GM19238 (cell line): ENCODE results near the gene ZAR1.

Source experiments
- DNase-seq: peaks from one replicate; pipeline ENCODE4 v3.0.0; 2011; ENCODE audit warnings: low spot score; ENCODE audit not compliant: insufficient read length

Gene ZAR1

GRCh38 chr4:48489683-48490011 lies 405 bp upstream of the ZAR1 start:
- no peak for DNase-seq

- no peak for DNase-seq
Observed at GRCh38 chr4:48490680-48491513, 845 bp downstream of the ZAR1 start.

- no peak for DNase-seq
Observed at GRCh38 chr4:48491514-48492176, 1.6 kb downstream of the ZAR1 start.

DNA sequence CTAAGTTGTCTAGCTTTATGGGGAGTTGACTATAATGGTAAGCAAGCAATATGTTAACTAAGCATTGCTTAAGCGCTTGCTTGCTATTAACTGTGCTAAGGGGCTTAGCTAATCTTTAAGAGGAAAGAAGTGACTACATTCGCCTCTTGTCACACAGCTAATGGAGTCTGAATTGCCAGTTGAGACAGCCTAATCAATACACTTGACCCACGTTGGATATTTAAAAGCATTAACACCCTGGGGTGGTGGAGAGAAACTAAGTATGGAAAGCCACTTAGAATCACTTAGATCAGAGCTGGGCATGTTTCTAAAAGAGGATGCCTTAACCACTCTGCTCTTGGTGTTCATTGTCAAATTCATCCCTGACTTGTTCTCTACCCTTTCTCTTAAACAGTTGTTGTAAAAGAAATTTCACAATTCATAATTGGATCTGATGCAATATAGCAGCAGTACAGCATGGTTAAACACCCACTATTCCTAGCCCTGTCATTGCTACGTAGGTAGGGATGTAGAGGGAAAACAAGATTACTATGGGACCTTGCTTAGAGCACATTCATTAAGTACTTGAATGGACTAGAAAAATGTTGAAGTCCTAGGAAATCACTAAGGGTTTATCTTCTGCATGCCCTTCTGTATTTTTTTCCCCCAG lies 3.5 kb downstream of the ZAR1 start:
- no peak for DNase-seq

DNA sequence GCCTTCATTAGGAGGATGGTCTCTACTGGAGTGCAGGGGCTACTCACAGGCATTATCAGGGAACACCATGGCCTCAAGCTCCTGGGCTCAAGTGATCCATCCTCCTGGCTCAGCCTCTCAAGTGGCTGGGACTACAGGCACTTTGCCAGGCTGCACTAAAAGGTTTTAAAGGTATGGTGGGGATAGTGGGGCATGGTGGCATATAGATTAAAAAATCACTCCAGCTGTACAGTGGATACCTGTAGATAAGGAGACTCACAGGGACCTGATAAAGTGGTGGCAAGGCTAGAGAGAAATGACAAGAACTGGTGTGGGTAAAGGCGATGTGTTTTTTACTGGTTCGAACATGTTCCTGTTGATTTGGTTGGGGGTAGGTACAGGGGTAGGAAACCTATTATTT lies 5.9 kb downstream of the ZAR1 start:
- no peak for DNase-seq

DNA sequence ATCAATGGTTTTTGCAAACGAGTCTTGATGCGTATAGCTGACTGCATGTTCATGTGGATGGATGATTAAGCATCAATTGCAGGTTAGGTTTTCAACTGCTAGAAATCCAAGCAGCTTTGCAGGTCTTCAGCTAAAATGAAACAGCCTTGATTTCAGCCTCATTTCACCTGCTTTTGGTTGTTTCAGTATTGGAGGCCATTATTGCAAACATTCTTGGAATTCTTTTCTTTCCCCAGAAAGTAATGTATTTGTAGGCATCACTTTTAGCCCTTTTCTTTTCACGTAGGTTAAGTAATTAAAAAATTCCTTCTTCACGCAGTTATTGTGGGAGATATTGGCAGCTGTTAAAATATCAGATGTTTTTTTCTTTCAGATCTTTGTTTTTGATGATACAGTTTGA lies 8.8 kb downstream of the ZAR1 start:
- no peak for DNase-seq

- DNase-seq, result no peak
Observed at GRCh38 chr4:48499551-48500066, 9.6 kb downstream of the ZAR1 start.

GRCh38 chr4:48503233-48504025 lies 13.4 kb downstream of the ZAR1 start:
- DNase-seq, result no peak

DNA sequence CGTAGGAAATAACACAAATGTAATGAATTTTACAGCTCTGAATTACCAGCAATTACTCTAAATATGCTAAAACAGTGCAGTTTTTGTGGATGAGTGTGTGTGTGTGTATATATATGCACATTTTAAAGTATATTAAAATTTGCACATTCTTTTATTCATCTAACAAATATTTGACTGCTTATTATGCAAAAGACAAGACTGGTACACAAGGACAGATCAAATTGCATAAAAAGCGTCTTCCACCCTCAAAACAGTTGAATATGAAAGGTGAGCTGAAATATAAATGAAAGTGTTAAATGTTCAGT lies 13.9 kb downstream of the ZAR1 start:
- DNase-seq, result no peak

- no peak for DNase-seq
Observed at GRCh38 chr4:48504352-48504751, 14.3 kb downstream of the ZAR1 start.

GRCh38 chr4:48506716-48507115 lies 16.7 kb downstream of the ZAR1 start:
- DNase-seq, result no peak

- no peak for DNase-seq
Observed at GRCh38 chr4:48509543-48509942, 19.5 kb downstream of the ZAR1 start.

GRCh38 chr4:48518143-48518542 lies 28.1 kb downstream of the ZAR1 start:
- DNase-seq, result no peak

- no peak for DNase-seq
Observed at GRCh38 chr4:48526406-48526805, 36.4 kb downstream of the ZAR1 start.

GRCh38 chr4:48538358-48538757 lies 48.3 kb downstream of the ZAR1 start:
- no peak for DNase-seq

DNA sequence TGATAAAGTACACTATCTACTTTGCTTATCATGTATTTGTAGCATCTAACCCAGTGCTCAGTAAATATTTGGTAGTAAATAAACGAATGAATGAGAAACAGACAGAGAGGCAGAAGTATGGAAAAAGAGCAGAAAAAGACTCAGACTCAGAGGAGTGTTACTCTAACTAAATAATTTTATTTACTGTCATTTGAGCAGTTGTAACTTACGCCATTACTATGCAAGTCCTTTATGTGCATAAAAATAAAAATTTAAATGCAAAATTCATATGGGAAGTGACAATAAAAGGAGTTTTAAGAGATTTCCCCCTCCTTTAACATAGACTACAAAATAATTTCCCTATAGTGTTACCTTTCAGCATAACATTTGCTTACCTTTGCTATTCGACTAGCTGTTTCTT lies 49.5 kb downstream of the ZAR1 start:
- DNase-seq, result no peak

DNA sequence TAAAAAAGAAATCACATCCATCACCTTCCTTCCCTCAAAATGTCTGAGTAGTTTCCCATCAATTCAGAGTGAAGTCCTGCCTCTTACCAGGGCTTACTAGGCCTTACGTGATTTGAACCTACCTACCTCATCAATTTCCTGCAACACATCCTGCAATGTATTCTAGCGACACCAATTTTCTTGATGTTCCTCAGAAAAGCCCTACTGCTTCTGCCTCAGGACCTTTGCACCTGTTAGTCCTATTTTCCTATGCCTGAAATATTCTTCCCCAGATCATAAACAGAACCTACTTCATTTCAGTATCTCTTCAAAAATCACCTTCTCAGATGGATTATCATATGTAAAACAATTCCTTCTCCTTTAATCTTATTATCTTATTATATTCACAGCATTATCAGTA lies 52.8 kb downstream of the ZAR1 start:
- no peak for DNase-seq

DNA sequence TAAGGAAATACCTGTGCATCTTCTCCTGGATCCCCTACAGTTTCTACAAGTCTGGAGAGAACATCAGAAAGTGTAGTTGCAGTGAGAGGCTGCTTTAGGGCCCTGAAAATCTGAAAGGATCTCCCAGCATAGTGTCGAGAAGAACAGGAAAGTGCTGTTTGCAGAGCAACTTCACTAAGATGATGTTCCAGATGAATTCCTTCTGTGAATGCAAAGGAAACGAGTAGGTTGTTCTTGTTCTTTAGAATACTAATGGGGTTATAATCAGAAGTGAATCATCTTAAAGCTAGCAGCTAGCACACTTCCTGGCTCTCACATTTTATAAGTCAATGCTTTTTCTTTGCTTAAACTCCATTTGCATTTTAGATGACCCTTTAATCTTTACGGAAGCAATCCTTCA lies 53.7 kb downstream of the ZAR1 start:
- no peak for DNase-seq
